IMR-90 (cell line): ENCODE results near the gene CDH23. TPM values are rescaled to one million over a fixed set of nuclear protein-coding genes. Genes with fewer than 3 reads are reported as not detected.

Experiments used
- ATAC-seq: fragments of 200-7000 bp; cut with Tn5 transposase; 2 replicates; pipeline ENCODE4 v1.9.1; 2020; ENCODE audit warnings: low read depth, mild to moderate bottlenecking, moderate library complexity
- BruUV-seq: library from RNA; stranded (reverse); fragments of 400-500 nt; replicated peaks from 2 replicates; lab custom pipeline; 2021; lab: Mats Ljungman, UMichigan
- CTCF ChIA-PET: fragments of 300-600 bp; formaldehyde crosslinking; extraction: SDS; loops from one replicate; lab custom pipeline; 2021; ENCODE audit warnings: antibody characterized with exemption; lab: Yijun Ruan, JAX
- POLR2A ChIA-PET: fragments of 300-600 bp; sonication (Branson Sonifier 250); formaldehyde crosslinking; loops from one replicate; lab custom pipeline; 2022; ENCODE audit warnings: antibody characterized with exemption; ENCODE audit not compliant: unreplicated experiment; lab: Charles Lee
- DNase-seq: peaks from one replicate; pipeline ENCODE4 v3.0.0; 2013
- H2AFZ ChIP-seq: replicated peaks from 2 replicates; pipeline ENCODE3; 2013; ENCODE audit warnings: low read length, mild to moderate bottlenecking; ENCODE audit not compliant: poor library complexity
- H2AK5ac ChIP-seq: 2 replicates; pipeline ENCODE4 v1.6.1; 2013; ENCODE audit warnings: low read depth, low read length, inconsistent platforms
- H2AK9ac ChIP-seq: replicated peaks from 2 replicates; pipeline ENCODE3; 2013; ENCODE audit warnings: mild to moderate bottlenecking, low read depth, low read length, moderate library complexity; ENCODE audit not compliant: poor library complexity
- H2BK120ac ChIP-seq: 2 replicates; pipeline ENCODE4 v1.6.1; 2013; ENCODE audit warnings: low read depth, low read length, inconsistent platforms
- H2BK15ac ChIP-seq: 3 replicates; pipeline ENCODE4 v1.6.1; 2013; ENCODE audit warnings: low read depth, low read length, inconsistent platforms
- H2BK20ac ChIP-seq: 2 replicates; pipeline ENCODE4 v1.6.1; 2013; ENCODE audit warnings: low read depth, mild to moderate bottlenecking, inconsistent platforms, low read length, moderate library complexity
- H2BK5ac ChIP-seq: 2 replicates; pipeline ENCODE4 v1.6.1; 2013; ENCODE audit warnings: mild to moderate bottlenecking, low read depth, low read length, inconsistent platforms; ENCODE audit not compliant: poor library complexity, severe bottlenecking
- H3K14ac ChIP-seq: replicated peaks from 2 replicates; pipeline ENCODE4 v1.6.1; 2013; ENCODE audit warnings: low read depth, low read length, inconsistent platforms
- H3K18ac ChIP-seq: 2 replicates; pipeline ENCODE4 v1.6.1; 2013; ENCODE audit warnings: low read depth, low read length, control low read depth
- H3K23ac ChIP-seq: 2 replicates; pipeline ENCODE4 v1.6.1; 2013; ENCODE audit warnings: low read depth, low read length, inconsistent platforms
- H3K27ac ChIP-seq: 2 replicates; pipeline ENCODE4 v1.5.1; 2013; ENCODE audit warnings: mild to moderate bottlenecking, control low read depth, low read length; ENCODE audit not compliant: insufficient read depth
- H3K27me3 ChIP-seq: 2 replicates; pipeline ENCODE4 v1.6.1; 2013; ENCODE audit warnings: low read length; ENCODE audit not compliant: control insufficient read depth, insufficient read depth
- H3K36me3 ChIP-seq: 2 replicates; pipeline ENCODE4 v1.6.1; 2013; ENCODE audit warnings: low read length, mixed read lengths; ENCODE audit not compliant: control insufficient read depth, insufficient read depth
- H3K4ac ChIP-seq: 2 replicates; pipeline ENCODE4 v1.6.1; 2013; ENCODE audit warnings: low read depth, low read length, inconsistent platforms
- H3K4me1 ChIP-seq: 2 replicates; pipeline ENCODE4 v1.6.1; 2013; ENCODE audit warnings: low read length, mixed read lengths; ENCODE audit not compliant: control insufficient read depth, insufficient read depth
- H3K4me2 ChIP-seq: 2 replicates; pipeline ENCODE4 v1.6.1; 2013; ENCODE audit warnings: low read depth, mild to moderate bottlenecking, control low read depth, low read length, moderate library complexity
- H3K4me3 ChIP-seq: 2 replicates; pipeline ENCODE4 v1.5.1; 2013; ENCODE audit warnings: low read depth, mild to moderate bottlenecking, control low read depth, low read length, moderate library complexity; ENCODE audit not compliant: insufficient read depth
- H3K56ac ChIP-seq: 2 replicates; pipeline ENCODE4 v1.6.1; 2013; ENCODE audit warnings: low read length, inconsistent platforms; ENCODE audit not compliant: insufficient read depth; ENCODE audit errors: extremely low read depth
- H3K79me1 ChIP-seq, 2 experiments: 2 replicates each; pipeline ENCODE4 v1.6.1; 2013; ENCODE audit warnings: low read length in 2 of 2, inconsistent platforms in 1 of 2, low read depth in 1 of 2
- H3K9ac ChIP-seq: 2 replicates; pipeline ENCODE4 v1.6.1; 2013; ENCODE audit warnings: low read depth, low read length, control low read depth
- H3K9me1 ChIP-seq: 2 replicates; pipeline ENCODE4 v1.6.1; 2013; ENCODE audit warnings: low read length, inconsistent platforms; ENCODE audit not compliant: insufficient read depth
- H3K9me3 ChIP-seq: 2 replicates; pipeline ENCODE4 v1.6.1; 2013; ENCODE audit warnings: low read length; ENCODE audit not compliant: control insufficient read depth, insufficient read depth
- H4K20me1 ChIP-seq: 2 replicates; pipeline ENCODE4 v1.6.1; 2013; ENCODE audit warnings: low read length, inconsistent platforms; ENCODE audit not compliant: insufficient read depth
- H4K5ac ChIP-seq: 2 replicates; pipeline ENCODE4 v1.6.1; 2013; ENCODE audit warnings: mild to moderate bottlenecking, low read depth, low read length, control low read depth
- H4K8ac ChIP-seq, 2 experiments: 2 replicates each; pipeline ENCODE4 v1.6.1; 2013; ENCODE audit warnings: low read depth in 2 of 2, low read length in 2 of 2, control low read depth in 1 of 2, inconsistent platforms in 1 of 2
- H4K91ac ChIP-seq: 2 replicates; pipeline ENCODE4 v1.6.1; 2013; ENCODE audit warnings: low read depth, low read length, inconsistent platforms; ENCODE audit not compliant: insufficient read depth
- BHLHE40 ChIP-seq: fragments of 150-350 bp; IDR thresholded peaks from 2 replicates; pipeline ENCODE4 v1.6.1; 2016; ENCODE audit warnings: mild to moderate bottlenecking, low read depth, low read length
- CEBPB ChIP-seq: IDR thresholded peaks from 2 replicates; pipeline ENCODE4 v1.6.1; 2012; ENCODE audit warnings: low read depth, low read length, improper control_type of control experiment
- FOS ChIP-seq: fragments of 150-350 bp; IDR thresholded peaks from 2 replicates; pipeline ENCODE4 v1.6.1; 2016; ENCODE audit warnings: low read depth, low read length
- MAFK ChIP-seq: IDR thresholded peaks from 2 replicates; pipeline ENCODE4 v1.6.1; 2012; ENCODE audit warnings: low read depth, low read length, improper control_type of control experiment
- MAZ ChIP-seq: IDR thresholded peaks from 2 replicates; pipeline ENCODE4 v1.6.1; 2012; ENCODE audit warnings: low read depth, mild to moderate bottlenecking, low read length, improper control_type of control experiment, moderate library complexity, borderline replicate concordance
- MXI1 ChIP-seq: IDR thresholded peaks from 2 replicates; pipeline ENCODE4 v1.6.1; 2012; ENCODE audit warnings: low read depth, mild to moderate bottlenecking, low read length, moderate library complexity, borderline replicate concordance
- NFE2L2 ChIP-seq: fragments of 150-350 bp; IDR thresholded peaks from 2 replicates; pipeline ENCODE4 v1.6.1; 2016; ENCODE audit warnings: low read depth, mild to moderate bottlenecking, low read length
- POLR2A ChIP-seq: IDR thresholded peaks from 2 replicates; pipeline ENCODE4 v1.6.1; 2012; ENCODE audit warnings: mild to moderate bottlenecking, low read depth, low read length
- RAD21 ChIP-seq: IDR thresholded peaks from 2 replicates; pipeline ENCODE4 v1.6.1; 2012; ENCODE audit warnings: low read length, improper control_type of control experiment
- RCOR1 ChIP-seq: IDR thresholded peaks from 2 replicates; pipeline ENCODE4 v1.6.1; 2012; ENCODE audit warnings: mild to moderate bottlenecking, low read length, improper control_type of control experiment; ENCODE audit not compliant: insufficient replicate concordance
- RFX5 ChIP-seq: IDR thresholded peaks from 2 replicates; pipeline ENCODE4 v1.8.0; 2012; ENCODE audit warnings: low read depth, mild to moderate bottlenecking, low read length, moderate library complexity
- SMC3 ChIP-seq: fragments of 150-350 bp; IDR thresholded peaks from 2 replicates; pipeline ENCODE4 v1.6.1; 2016; ENCODE audit warnings: low read depth, mild to moderate bottlenecking, antibody characterized with exemption, low read length, moderate library complexity
- USF2 ChIP-seq: fragments of 150-350 bp; IDR thresholded peaks from 2 replicates; pipeline ENCODE4 v1.6.1; 2017; ENCODE audit warnings: mild to moderate bottlenecking, antibody characterized with exemption, low read length, low read depth
- WGBS, 2 experiments: methylation state at CpG; one replicate each; pipeline versions ENCODE4 v1.1.5 to v1.1.7; 2013; ENCODE audit warnings: missing lambda C conversion rate in 2 of 2; ENCODE audit not compliant: insufficient read length in 1 of 2; ENCODE audit errors: extremely low coverage in 2 of 2; 5-methylcytosine and 5-hydroxymethylcytosine counted together
- dilution Hi-C: fragments of 300-500 bp; cut with HindIII; formaldehyde crosslinking; loops from one replicate; pipeline ENCODE4 v1.14.3; 2018; ENCODE audit warnings: low sequenced_read_pairs; ENCODE audit not compliant: unreplicated experiment
- in situ Hi-C: fragments of 300-500 bp; cut with MboI; formaldehyde crosslinking; loops from 3 replicates; pipeline ENCODE4 v1.14.3; 2019; ENCODE audit warnings: low sequenced_read_pairs, inconsistent platforms, mixed read lengths
- intact Hi-C: fragments of 100-400 bp; cut with micrococcal nuclease; formaldehyde crosslinking; loops from 2 replicates; pipeline ENCODE4 v1.10.0; 2022
- polyA plus RNA-seq, 3 experiments: library from polyadenylated mRNA; depleted of rRNA; stranded (reverse); fragments of >200 nt; gene quantifications; 2 replicates each; pipeline ENCODE4 v1.2.3, GENCODE V29; 2012; ENCODE audit warnings: low replicate concordance in 1 of 3
- total RNA-seq: library from RNA; depleted of rRNA; stranded (reverse); fragments of >200 nt; gene quantifications from 2 replicates; pipeline ENCODE4 v1.2.3, GENCODE V29; 2012
- TF ChIP-seq, protein P1 (sequence below): conservative IDR thresholded peaks from 2 replicates; pipeline ENCODE4 v1.5.1; 2012; ENCODE audit warnings: mild to moderate bottlenecking, low read depth, low read length, improper control_type of control experiment
- TF ChIP-seq, protein P2 (sequence below): fragments of 150-350 bp; IDR thresholded peaks from 2 replicates; pipeline ENCODE4 v1.6.1; 2016; ENCODE audit warnings: low read depth, mild to moderate bottlenecking, low read length, moderate library complexity, borderline replicate concordance

CDH23 gene
- total and polyA plus RNA-seq, 2 of the 4 experiments (the other 2 are of a cell fraction): under 0.01 to 0.03 TPM

- no peak overlapping the region for H2BK15ac ChIP-seq
- no peak overlapping the region for H3K27ac ChIP-seq
- peaks cover 45% of the 10 kb centered on the region for H3K27me3 ChIP-seq
- H3K4me1 ChIP-seq: no peaks in the 10 kb centered on the region
- in situ Hi-C loops (no loop called here), dilution Hi-C loops (no loop called here), intact Hi-C loops (no loop called here)
- no peaks in the 10 kb centered on the region; the same call in 1 of the 2 replicates for H3K9me1 ChIP-seq
- CTCF ChIA-PET: no interaction called here
- no peak overlapping the region for H2BK120ac ChIP-seq
- H3K4me2 ChIP-seq: no peak overlapping the region
- H2BK20ac ChIP-seq: no peak overlapping the region
- H4K91ac ChIP-seq: no peak overlapping the region
- no peak overlapping the region for H3K4ac ChIP-seq
- no peak overlapping the region for H2AK5ac ChIP-seq
- H3K56ac ChIP-seq: no peak overlapping the region
- no peaks in the 10 kb centered on the region for H3K36me3 ChIP-seq
- TF ChIP-seq MXI1: no peak
- TF ChIP-seq POLR2A: no peak
- no peak for TF ChIP-seq SMC3
- no peak for TF ChIP-seq USF2
- TF ChIP-seq CEBPB: no peak
- no peak for TF ChIP-seq MAFK
- TF ChIP-seq FOS: no peak
- TF ChIP-seq, protein P1, sequence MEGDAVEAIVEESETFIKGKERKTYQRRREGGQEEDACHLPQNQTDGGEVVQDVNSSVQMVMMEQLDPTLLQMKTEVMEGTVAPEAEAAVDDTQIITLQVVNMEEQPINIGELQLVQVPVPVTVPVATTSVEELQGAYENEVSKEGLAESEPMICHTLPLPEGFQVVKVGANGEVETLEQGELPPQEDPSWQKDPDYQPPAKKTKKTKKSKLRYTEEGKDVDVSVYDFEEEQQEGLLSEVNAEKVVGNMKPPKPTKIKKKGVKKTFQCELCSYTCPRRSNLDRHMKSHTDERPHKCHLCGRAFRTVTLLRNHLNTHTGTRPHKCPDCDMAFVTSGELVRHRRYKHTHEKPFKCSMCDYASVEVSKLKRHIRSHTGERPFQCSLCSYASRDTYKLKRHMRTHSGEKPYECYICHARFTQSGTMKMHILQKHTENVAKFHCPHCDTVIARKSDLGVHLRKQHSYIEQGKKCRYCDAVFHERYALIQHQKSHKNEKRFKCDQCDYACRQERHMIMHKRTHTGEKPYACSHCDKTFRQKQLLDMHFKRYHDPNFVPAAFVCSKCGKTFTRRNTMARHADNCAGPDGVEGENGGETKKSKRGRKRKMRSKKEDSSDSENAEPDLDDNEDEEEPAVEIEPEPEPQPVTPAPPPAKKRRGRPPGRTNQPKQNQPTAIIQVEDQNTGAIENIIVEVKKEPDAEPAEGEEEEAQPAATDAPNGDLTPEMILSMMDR: no peak
- TF ChIP-seq RAD21: no peak
- no peak for TF ChIP-seq RFX5
- TF ChIP-seq RCOR1: no peak
- TF ChIP-seq BHLHE40: no peak
- TF ChIP-seq, protein P2, sequence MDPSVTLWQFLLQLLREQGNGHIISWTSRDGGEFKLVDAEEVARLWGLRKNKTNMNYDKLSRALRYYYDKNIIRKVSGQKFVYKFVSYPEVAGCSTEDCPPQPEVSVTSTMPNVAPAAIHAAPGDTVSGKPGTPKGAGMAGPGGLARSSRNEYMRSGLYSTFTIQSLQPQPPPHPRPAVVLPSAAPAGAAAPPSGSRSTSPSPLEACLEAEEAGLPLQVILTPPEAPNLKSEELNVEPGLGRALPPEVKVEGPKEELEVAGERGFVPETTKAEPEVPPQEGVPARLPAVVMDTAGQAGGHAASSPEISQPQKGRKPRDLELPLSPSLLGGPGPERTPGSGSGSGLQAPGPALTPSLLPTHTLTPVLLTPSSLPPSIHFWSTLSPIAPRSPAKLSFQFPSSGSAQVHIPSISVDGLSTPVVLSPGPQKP: no peak
- no peak for TF ChIP-seq MAZ
- no peak for TF ChIP-seq NFE2L2
- ATAC-seq (no peak), DNase-seq (no peak)
- no peak overlapping the region for H2AK9ac ChIP-seq
- no peak overlapping the region for H4K8ac ChIP-seq
- 15% methylated on average over 3 of the region's 7 CpGs; no CpG with 5 or more reads in 1 of the 2 experiments for WGBS, 2 experiments
- no peak overlapping the region for H2AFZ ChIP-seq
- BruUV-seq: no TSS peak
- H3K18ac ChIP-seq: no peak overlapping the region
- H4K5ac ChIP-seq: no peak overlapping the region
- H3K9me3 ChIP-seq: no peaks in the 10 kb centered on the region
- no peak overlapping the region for H2BK5ac ChIP-seq
- no peak overlapping the region for H3K14ac ChIP-seq
- no peak overlapping the region for H3K9ac ChIP-seq
- H3K4me3 ChIP-seq: no peak overlapping the region
- H4K20me1 ChIP-seq: no peaks in the 10 kb centered on the region; the same call in 1 of the 2 replicates
- POLR2A ChIA-PET: no interaction called here
- H3K79me1 ChIP-seq: no peaks in the 10 kb centered on the region
- H3K23ac ChIP-seq: no peak overlapping the region
These were observed 141.0 kb downstream of the CDH23 start for GRCh38 chr10:71537681-71538080.
